ENCODE results near the gene PDE11A. TPM values are rescaled to one million over a fixed set of nuclear protein-coding genes. Genes with fewer than 3 reads are reported as not detected.

Gene PDE11A
- polyA plus RNA-seq, 6 donors from 2014 or later, result not detected

DNA sequence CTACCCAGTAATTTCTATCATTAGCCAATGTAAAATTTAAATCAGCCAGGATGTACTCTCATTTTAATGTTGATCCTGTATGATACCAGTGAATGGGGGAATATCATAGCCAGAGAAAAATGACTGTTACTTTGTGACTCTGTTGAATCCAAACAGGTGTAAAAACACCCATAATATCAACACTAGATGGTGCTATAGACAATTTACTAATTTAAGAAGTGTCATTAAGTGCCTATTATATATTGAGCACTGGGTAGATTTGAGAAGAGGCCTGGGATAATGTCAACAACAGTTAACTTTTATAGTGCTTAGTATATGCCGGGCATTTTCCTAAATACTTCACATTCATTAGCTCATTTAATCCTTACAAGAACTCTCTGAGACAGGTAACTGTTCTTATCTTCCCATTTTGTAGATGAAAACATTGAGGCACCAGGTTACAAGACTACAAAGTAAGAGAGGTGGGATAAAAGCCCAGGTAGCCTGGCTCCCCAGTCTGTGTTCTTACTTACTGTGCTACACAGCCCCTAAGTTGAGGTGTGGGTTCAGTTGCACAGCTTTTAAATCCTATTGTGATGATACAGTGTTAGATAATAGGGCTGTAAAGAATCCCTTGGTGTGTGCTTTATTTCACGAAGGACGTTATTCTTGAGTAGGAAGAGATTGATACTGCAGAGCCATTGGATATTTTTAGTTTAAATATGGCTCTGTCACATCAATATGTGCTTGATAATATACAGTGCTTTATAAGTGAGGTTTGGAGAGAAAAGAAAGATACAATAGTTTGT is 354.6 kb downstream of the PDE11A start:
- H3K27me3 Mint-ChIP-seq, result no peaks in the 10 kb centered on the region
- no peak for ATAC-seq (ENCODE audit: low read depth in 2 of 2)
- no peaks in the 10 kb centered on the region for H3K9me3 Mint-ChIP-seq
- no peak overlapping the region for H3K27ac Mint-ChIP-seq
- H3K4me1 Mint-ChIP-seq, result no peaks in the 10 kb centered on the region
- DNase-seq, result no peak
- H3K36me3 Mint-ChIP-seq, result no peaks in the 10 kb centered on the region
- no peak overlapping the region for H3K4me3 Mint-ChIP-seq

DNA sequence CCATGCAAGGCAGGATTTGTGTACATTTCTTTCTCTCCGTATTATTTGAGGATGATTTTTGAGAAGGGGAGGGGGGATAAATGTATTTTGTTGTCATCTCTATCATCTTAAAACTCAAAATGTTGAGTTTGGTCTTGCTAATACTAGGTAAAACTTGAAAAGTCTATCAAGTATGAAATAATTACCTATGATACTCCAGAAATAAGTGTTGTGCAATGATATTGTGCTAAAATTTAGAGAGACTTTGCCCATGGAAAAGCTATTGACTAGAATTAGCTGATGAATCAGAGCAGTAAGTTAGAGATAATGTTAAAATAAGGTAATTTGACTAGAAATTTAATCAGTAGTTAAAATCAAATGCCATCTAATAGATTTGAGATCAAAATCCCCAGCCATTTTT is 356.1 kb downstream of the PDE11A start:
- no peaks in the 10 kb centered on the region for H3K27me3 Mint-ChIP-seq
- no peaks in the 10 kb centered on the region for H3K9me3 Mint-ChIP-seq
- no peaks in the 10 kb centered on the region for H3K4me1 Mint-ChIP-seq
- DNase-seq (no peak), ATAC-seq (ENCODE audit: low read depth in 2 of 2) (no peak)
- H3K4me3 Mint-ChIP-seq, result no peak overlapping the region
- H3K27ac Mint-ChIP-seq, result no peak overlapping the region
- no peaks in the 10 kb centered on the region for H3K36me3 Mint-ChIP-seq

DNA sequence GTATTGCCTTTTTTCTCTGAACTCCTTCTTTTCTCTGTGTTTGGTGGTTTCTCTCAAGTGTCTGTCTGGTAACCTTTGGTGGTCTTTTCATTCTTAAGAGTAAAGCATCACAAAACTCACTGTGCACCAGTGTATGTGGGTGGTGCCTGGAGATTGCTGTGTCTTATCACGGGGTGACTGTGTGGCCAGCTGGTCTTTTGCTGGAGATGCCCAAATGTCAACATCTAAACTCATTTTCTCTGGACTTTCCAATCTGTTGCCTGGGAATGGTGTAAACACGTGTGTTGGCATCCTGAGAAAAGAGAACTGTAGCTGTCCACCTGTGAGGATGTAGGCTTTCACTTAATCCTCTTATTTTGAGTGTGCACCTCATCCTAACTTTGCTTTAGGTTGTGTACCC is 356.8 kb downstream of the PDE11A start:
- no peaks in the 10 kb centered on the region for H3K4me1 Mint-ChIP-seq
- ATAC-seq (ENCODE audit: low read depth in 2 of 2) (no peak), DNase-seq (no peak)
- H3K27me3 Mint-ChIP-seq, result no peaks in the 10 kb centered on the region
- no peaks in the 10 kb centered on the region for H3K9me3 Mint-ChIP-seq
- H3K27ac Mint-ChIP-seq, result no peak overlapping the region
- H3K4me3 Mint-ChIP-seq, result no peak overlapping the region
- H3K36me3 Mint-ChIP-seq, result no peaks in the 10 kb centered on the region

DNA sequence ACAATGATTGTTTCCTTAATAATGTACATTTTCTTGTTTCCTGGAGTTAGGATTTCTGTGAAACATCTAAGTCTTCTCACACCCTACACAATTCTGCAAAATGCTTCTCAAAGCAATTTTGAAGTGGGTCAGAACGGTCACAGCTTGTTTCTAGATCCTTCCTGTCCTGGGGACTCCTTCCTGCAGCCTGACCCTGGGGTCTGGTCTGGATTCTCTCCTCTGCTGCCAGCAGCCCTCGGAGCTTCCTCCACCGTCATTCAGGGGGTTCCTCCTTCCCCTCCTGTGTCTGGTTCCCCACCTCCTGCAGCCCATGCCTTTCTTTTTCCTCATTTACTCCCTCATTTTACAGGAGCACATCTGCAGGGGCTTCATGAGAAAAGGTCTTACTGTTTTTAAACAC is 357.9 kb downstream of the PDE11A start:
- no peak overlapping the region for H3K4me3 Mint-ChIP-seq
- H3K4me1 Mint-ChIP-seq, result no peaks in the 10 kb centered on the region
- no peaks in the 10 kb centered on the region for H3K36me3 Mint-ChIP-seq
- ATAC-seq (ENCODE audit: low read depth in 2 of 2) (no peak), DNase-seq (no peak)
- no peak overlapping the region for H3K27ac Mint-ChIP-seq
- no peaks in the 10 kb centered on the region for H3K27me3 Mint-ChIP-seq
- H3K9me3 Mint-ChIP-seq, result no peaks in the 10 kb centered on the region

DNA sequence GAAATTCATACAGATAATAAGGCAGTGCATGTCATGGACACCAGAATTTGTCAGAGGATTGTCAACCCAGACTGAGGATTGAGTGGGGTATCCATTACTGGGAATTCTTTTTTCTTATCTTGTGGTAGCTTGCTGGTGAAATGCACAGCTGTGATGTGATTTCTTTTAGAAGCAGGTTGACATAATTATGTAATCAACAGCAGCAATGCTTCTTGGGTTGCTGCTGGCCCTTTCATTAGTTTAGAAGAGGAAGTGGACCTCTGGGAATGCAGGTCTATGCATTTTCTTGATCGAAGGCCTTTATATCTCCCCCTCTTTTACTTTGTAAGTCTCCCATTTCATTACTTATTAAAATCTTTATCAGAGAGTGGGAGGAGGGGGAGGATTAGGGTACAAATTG is 360.1 kb downstream of the PDE11A start:
- DNase-seq, result no peak
- H3K4me3 Mint-ChIP-seq, result no peak overlapping the region
- H3K27me3 Mint-ChIP-seq, result no peaks in the 10 kb centered on the region
- no peaks in the 10 kb centered on the region for H3K36me3 Mint-ChIP-seq
- no peak overlapping the region for H3K27ac Mint-ChIP-seq
- no peak for ATAC-seq (ENCODE audit: low read depth in 2 of 2)
- H3K9me3 Mint-ChIP-seq, result no peaks in the 10 kb centered on the region
- H3K4me1 Mint-ChIP-seq, result no peaks in the 10 kb centered on the region

DNA sequence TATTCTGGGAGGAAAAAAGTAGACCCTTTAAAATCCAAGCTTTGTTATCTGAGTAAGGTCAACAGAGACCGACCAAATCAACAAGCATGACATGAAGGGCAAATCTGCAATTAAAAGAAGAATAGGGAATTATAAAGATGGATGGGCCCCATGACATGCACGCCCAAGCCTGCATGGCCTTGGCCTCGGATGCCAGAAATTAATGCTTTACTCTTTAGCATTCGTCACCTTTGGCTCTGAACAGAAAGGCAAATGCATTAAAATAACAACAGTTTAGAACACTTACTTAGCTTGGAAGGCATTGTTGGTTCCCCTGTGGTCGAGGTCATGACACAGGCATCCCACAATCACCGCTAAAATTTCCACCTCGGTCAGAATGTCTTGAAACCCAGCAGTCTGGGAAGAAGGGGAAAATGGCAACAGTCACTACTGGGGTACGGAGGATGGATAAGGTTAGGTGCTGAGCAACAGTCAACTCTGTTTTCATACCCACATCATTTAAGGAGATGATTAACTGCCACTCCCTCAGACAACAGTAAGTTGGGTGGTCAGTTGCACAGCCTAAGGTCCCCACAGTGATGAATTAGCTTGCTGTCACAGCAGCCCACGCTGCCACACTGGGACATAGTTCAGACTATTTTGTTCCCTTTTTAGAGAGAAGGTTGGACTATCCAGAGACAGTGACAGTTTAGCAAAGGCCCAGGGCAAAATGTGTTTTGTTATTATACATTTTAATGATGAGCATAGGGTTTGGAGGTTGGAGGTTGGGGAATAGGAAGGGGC is 360.9 kb downstream of the PDE11A start:
- Mint-ChIP-seq H3K27me3 (no peaks in the 10 kb centered on the region), H3K36me3 (no peaks in the 10 kb centered on the region), H3K4me1 (no peaks in the 10 kb centered on the region), H3K9me3 (no peaks in the 10 kb centered on the region), H3K27ac (no peak overlapping the region), H3K4me3 (no peak overlapping the region)
- DNase-seq (no peak), ATAC-seq (ENCODE audit: low read depth in 2 of 2) (no peak)

DNA sequence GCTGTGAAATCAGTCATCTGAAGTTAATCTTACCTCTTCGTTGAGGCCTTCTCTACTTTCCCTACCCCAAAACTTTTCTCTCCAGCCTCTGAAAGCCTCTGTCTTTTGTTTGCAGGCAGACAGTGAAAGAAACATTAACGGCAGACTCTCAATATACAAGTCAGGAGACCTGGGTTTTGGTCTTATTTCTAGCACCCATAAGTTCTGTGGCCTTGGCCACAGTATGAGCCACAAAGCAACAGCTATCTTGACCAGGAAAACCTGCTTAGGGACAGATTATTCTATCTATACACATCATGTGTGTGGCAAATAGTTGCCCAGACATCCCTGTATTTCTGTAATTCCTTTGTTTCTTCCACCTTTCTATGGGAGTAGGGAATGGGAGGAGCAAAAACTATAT is 361.7 kb downstream of the PDE11A start:
- no peak overlapping the region for H3K27ac Mint-ChIP-seq

DNA sequence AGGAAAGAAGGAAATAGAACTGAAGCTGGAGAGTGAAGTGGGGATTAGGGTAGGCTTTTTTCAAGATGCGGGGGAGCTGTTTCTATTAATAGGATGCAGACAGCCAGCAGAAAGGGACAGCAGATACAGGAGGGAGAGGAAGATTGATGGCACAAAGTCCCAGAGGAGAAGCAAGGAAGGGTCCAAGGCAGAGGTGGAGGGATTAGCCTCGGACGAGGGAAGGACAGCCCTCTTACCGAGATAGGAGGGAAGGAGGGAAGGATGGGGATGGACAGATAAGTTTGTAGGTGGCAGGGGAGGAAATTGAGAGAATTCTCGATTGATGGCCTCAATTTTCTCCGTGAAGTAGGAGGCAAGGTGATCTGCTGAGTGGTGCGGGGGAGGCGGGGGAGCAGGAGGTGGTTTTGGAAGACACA is 362.6 kb downstream of the PDE11A start:
- no peaks in the 10 kb centered on the region for H3K9me3 Mint-ChIP-seq
- no peaks in the 10 kb centered on the region for H3K4me1 Mint-ChIP-seq
- no peak overlapping the region for H3K4me3 Mint-ChIP-seq
- no peak overlapping the region for H3K27ac Mint-ChIP-seq
- DNase-seq, result no peak
- H3K36me3 Mint-ChIP-seq, result no peaks in the 10 kb centered on the region
- peaks cover 0 to 7% (median 0%) of the 10 kb centered on the region in 3 donors for H3K27me3 Mint-ChIP-seq
- ATAC-seq (ENCODE audit: low read depth in 2 of 2), result no peak

More for the DNA sequence above, 361.7 kb downstream of the PDE11A start:
- no peaks in the 10 kb centered on the region for H3K36me3 Mint-ChIP-seq
- H3K9me3 Mint-ChIP-seq, result no peaks in the 10 kb centered on the region
- no peak overlapping the region for H3K4me3 Mint-ChIP-seq
- H3K27me3 Mint-ChIP-seq, result peaks cover 0 to under 1% (median 0%) of the 10 kb centered on the region in 3 donors
- DNase-seq, result no peak
- no peaks in the 10 kb centered on the region for H3K4me1 Mint-ChIP-seq
- ATAC-seq (ENCODE audit: low read depth in 2 of 2), result no peak

DNA sequence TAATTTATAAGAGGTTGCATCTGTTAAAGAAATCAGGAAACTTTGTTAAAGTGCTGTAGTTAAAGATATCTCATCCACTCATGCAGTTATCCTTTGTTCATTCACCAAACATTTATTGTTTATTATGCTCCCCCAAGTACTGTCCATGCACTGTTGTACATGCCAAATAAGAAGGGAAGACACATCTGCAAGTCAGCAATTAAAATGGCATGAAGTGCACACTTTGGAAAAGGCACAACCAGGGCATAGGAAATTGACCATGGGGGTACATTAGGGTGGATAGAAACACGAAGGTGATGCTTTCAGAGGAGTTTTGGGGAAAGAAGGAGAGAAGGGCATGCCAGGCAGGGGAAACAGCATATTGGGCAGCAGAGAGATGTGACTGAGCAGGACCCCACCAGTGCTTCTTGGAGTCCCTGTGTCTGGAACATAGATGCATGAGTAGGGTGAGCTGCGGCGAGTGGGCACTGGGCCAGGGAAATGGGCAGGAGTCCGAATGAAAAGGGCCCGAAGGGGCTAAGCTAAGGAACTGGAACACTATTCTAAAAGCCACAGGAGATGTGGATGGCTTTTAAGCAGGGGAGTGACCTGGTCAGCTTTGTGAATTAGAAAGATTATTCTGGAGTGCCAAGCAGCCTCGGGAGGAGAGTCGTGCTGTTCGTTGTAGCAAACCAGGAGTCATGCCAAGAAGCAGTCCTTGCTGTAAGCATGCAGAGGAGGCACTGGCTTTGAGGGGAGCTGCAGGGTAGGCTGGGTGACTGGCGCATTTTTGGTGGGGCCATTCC is 363.7 kb downstream of the PDE11A start:
- peaks cover 0 to 7% (median 1%) of the 10 kb centered on the region in 3 donors for H3K27me3 Mint-ChIP-seq
- DNase-seq (no peak), ATAC-seq (ENCODE audit: low read depth in 2 of 2) (no peak)
- no peaks in the 10 kb centered on the region for H3K36me3 Mint-ChIP-seq
- H3K4me3 Mint-ChIP-seq, result no peak overlapping the region
- no peaks in the 10 kb centered on the region for H3K4me1 Mint-ChIP-seq
- H3K27ac Mint-ChIP-seq, result no peak overlapping the region
- H3K9me3 Mint-ChIP-seq, result no peaks in the 10 kb centered on the region

DNA sequence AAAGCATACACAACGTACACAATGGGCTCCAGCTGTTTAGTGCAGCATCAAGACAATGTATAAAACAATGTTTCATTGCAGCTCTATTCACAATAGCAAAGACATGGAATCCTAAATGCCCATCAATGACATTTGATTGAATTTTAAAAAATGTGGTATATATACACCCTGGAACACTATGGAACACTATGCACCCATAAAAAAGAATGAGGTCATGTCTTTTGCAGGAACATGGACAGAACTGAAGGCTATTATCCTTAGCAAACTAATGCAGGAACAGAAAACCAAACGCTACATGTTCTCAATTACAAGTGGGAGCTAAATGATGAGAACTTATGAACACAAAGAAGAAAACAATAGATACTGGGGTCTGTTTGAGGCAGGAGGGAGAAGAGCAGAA is 364.5 kb downstream of the PDE11A start:
- Mint-ChIP-seq H3K9me3 (no peaks in the 10 kb centered on the region), H3K27me3 (peaks cover 0 to 7% (median 5%) of the 10 kb centered on the region in 3 donors), H3K36me3 (no peaks in the 10 kb centered on the region), H3K4me3 (no peak overlapping the region), H3K4me1 (no peaks in the 10 kb centered on the region), H3K27ac (no peak overlapping the region)
- DNase-seq (no peak), ATAC-seq (ENCODE audit: low read depth in 2 of 2) (no peak)

DNA sequence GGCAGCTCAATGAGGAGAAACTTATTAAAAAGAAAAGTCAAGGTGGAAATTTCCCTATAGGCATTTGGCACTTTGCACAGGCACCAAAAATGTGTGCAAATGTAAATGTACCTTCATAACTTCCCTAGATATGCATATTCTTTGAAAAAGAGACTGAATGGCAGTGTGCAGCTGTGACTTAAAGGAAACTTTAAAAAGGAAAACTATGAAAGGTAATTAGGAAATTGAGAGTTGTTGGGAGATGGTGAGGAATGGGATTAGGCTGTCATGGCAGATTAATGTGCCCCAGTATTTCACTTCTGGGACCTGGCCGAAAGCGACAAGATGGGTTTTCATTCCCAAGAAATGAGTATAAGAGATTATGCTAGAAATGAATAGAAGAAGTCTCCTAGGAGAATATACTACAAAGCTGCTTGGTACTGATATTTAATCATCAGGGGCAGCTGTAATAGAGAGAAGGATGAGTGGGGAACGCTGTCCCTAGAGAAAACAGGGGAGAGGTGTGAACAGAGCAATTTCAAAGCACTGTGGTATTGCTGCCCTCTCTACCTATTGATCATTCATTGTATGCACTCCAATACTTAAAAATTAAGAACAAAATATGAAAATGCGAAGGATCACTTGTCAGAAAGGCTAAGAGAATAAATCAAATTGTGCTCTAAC is 366.9 kb downstream of the PDE11A start:
- ATAC-seq (ENCODE audit: low read depth in 2 of 2) (no peak), DNase-seq (no peak)
- Mint-ChIP-seq H3K36me3 (no peaks in the 10 kb centered on the region), H3K4me1 (no peaks in the 10 kb centered on the region), H3K27me3 (peaks cover 0 to 7% (median 5%) of the 10 kb centered on the region in 3 donors), H3K4me3 (no peak overlapping the region), H3K27ac (no peak overlapping the region), H3K9me3 (no peaks in the 10 kb centered on the region)

DNA sequence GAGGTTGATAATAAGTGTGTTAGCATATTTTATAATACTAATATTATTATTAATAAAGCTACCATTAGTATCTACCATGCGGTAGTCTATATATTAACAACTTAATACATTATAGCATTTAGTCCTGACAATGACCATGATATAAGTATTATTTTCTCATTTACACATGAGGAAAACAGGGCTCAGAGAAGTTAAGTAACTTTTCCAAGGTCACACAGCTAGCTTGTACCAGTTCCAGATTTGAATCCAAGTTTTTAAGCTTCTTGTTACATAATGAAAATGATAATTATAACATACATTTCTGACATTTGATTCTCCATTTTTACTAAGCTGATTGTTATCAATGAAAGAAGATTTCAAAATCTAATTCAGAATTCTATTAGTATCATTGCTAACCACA is 369.4 kb downstream of the PDE11A start:
- no peak for DNase-seq
- Mint-ChIP-seq H3K9me3 (no peaks in the 10 kb centered on the region), H3K4me1 (no peaks in the 10 kb centered on the region), H3K36me3 (no peaks in the 10 kb centered on the region), H3K27ac (no peak overlapping the region), H3K4me3 (no peak overlapping the region), H3K27me3 (peaks cover 0 to 7% (median 5%) of the 10 kb centered on the region in 3 donors)
- ATAC-seq (ENCODE audit: low read depth in 2 of 2), result no peak

DNA sequence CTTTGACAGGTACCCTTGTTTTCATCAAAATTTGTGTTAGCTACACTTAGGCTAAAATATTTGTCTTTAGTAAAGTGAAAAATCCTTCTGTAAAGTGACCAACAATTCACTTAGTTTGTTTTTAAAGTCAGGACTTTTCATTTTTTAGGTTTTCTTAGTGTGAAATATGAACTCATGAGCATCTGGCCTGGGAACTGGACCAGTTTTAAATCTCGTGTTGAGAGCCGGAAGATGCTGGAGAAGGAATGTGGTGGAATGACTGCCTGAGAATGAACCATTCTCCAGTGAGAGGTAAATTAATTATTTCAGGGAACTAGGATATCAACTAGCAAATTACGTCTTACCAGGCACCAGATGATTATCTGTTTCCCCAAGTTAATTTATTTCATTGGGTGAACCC is 374.3 kb downstream of the PDE11A start:
- Mint-ChIP-seq H3K4me1 (no peaks in the 10 kb centered on the region), H3K27me3 (peaks cover 0 to 11% (median 0%) of the 10 kb centered on the region in 3 donors), H3K36me3 (no peaks in the 10 kb centered on the region), H3K27ac (no peak overlapping the region), H3K4me3 (no peak overlapping the region), H3K9me3 (no peaks in the 10 kb centered on the region)
- no peak for DNase-seq
- no peak for ATAC-seq (ENCODE audit: low read depth in 2 of 2)

All from naive B cell (primary cell).